Glomerular endothelial cell (primary cell): ENCODE data around the gene LMF2. TPM values are rescaled to one million over a fixed set of nuclear protein-coding genes. Genes with fewer than 3 reads are reported as not detected.
A peak's percentile ranks its signal among the peaks of the same experiment; 100 is the strongest.

Experiments
- DNase-seq: peaks from one replicate; pipeline ENCODE4 v3.0.0-alpha.2; 2011; ENCODE audit warnings: low read depth, low spot score; ENCODE audit errors: extremely low read depth
- total RNA-seq: library from RNA; depleted of rRNA; stranded (reverse); fragments of >200 nt; gene quantifications from 2 replicates; pipeline ENCODE4 v1.2.3, GENCODE V29; 2015

The LMF2 gene
- total RNA-seq, 1 donor from 2014 or later, result 93.8 TPM

- no peak for DNase-seq
Measured at GRCh38 chr22:50505276-50505775, 2.2 kb downstream of the LMF2 start.

- no peak for DNase-seq
Measured at GRCh38 chr22:50504369-50505211, 2.9 kb downstream of the LMF2 start.

DNA sequence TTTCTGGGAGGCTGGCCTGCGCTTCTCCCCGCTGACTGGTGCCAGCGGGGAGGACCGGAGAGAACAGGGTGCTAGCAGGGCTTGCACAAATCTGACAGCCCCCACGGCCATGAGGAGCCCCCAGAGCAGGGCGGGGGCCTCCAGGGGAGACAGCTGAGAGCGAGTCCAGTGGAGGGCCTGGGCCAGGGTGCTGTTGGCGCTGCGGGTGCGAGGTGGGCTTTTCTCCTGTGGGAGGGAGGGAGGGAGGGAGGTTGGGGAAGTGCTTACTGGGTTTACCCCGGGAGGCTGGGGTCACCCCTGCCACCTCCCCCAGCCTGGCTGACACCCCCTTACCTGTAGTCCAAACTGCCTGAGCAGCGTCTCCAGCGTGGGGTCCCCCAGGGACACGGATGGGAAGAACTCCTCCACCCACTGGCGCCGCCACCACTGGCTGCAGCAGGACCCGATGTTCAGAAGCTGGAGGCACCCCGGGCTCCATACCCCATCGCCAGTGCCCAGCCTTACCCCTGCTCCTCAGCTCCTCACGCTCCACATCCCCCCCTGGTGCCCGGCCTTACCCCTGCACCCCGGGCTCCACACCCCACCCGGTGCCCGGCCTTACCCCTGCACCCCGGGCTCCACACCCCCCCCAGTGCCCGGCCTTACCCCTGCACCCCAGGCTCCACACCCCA lies 3.9 kb downstream of the LMF2 start:
- DNase-seq, result no peak

DNA sequence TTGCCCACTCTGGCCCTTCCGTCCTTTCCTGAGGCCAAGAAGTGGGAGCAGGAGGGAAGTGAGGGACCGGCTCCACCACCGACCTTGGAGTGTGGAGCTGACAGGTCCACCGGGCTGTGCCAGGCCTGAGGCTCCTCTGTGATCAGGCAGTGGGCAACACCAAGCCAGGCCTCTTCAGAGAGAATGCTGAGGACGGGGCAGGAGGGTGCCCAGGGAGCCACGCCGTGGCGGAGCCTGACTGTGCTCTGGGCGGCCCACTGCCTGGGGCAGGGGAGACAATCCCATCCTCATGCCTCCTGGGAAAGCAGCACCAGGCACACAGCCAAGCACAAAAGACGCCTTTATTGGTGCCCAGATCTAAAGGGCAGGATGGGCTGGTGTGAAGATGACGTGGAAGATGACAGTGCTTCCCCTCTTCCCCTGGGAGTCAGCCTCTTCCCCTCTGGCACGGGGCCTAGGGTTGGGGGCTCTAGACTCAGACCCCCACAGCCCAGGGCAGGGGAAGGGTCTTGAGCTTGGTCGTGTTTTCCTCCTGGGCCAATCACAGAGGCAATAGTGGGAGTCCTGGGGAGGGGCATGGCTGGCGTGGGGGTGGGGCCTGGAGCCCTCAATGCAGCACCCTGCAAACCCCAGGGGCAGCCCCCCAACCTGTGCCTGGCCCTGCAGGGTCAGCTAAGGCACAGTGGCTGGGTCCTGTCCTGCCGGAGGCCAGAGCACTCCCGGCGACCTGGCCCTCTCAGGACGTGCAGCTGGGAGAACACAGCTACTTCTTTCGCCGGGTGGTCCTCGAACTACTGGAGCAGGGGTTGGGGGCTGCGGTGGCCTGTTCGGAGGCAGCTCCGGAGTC lies 4.7 kb downstream of the LMF2 start:
- DNase-seq, result no peak

- DNase-seq, result no peak
Measured at GRCh38 chr22:50502096-50502495, 5.4 kb downstream of the LMF2 start.

- no peak for DNase-seq
Measured at GRCh38 chr22:50500452-50500851, 7.0 kb downstream of the LMF2 start.

DNA sequence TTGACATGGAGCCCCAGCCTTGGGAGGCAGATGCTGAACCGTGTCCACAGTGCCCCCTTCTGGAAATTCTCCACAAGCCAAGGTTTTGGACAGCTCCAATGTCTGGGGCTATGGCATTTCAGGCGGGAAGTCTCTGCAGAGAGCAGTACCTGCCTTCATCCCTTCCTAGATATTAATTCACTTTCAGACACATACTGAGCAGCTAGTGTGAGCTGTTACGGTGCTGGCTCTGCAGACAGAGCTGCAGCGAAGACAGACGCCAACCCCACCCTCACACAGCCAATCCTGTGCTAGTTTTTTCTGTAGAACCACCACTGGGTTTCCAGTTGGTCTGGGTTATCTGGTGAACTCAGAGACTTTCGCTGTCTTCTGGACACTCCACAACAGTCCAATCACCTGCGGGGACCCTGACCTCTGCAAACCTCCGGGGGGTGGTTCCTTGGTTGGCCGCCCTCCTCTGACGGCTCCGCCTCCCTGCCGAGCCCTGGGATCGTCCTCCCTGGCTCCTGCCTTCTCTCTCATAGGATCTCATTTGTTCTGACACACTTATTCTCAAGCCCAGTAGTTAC lies 9.1 kb downstream of the LMF2 start:
- peak; percentile 34 for DNase-seq

DNA sequence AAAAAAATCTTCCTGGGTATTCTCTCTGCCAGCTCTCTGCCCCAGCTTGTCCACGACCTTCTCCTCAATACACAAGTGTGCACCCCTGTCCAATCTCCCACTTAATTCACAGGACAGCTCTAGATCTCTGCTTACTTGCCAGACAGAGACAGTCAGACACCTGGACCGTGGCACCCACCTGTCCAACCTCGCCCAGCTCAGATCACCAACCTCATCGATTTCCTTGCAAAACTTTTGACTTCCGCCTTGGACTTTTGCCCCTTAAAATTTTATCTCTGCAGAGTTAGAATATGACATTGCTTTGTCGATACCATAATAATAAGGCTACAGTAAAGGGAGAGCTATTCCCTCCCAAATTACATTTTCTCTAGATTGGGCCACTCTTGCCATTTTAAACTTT lies 10.4 kb downstream of the LMF2 start:
- DNase-seq, result no peak

DNA sequence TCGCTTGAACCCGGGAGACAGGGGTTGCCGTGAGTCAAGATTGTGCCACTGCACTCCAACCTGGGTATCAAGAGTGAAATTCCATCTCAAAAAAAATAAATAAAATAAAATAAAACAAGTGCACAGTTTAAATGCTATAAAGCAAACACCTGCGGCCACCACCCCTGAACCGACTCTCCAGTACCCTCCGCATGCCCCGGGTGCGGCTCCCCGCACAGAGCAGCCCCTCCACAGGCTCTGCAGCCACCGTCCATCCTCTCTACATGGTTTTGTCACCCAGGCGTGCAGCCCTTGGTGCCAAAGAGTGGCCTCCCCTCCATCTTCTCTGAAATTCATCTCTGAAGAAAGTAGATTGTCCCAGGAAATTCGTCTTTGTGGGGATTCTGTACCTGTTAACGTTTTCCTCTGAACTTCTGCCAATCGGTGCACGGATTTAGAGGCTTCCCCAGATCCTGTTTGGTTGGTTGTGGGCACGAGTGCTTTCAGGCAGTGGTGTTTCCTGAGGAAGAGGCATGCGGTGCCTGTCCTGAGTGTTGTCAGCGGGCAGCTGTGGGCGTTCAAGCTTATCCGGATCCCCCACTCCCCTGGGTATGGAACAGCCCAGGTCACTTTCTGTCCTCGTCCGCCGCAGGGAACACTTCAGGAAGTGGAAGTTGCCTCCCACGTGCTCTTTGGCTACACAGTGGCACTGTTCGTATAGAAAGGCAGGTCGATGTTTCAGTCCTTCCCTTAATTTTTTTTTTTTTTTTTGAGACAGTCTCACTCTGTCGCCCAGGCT lies 16.8 kb downstream of the LMF2 start:
- no peak for DNase-seq

GRCh38 chr22:50489363-50490243 lies 17.9 kb downstream of the LMF2 start:
- no peak for DNase-seq

GRCh38 chr22:50488886-50489285 lies 18.6 kb downstream of the LMF2 start:
- no peak for DNase-seq

- DNase-seq, result no peak
Measured at GRCh38 chr22:50488006-50488677, 19.4 kb downstream of the LMF2 start.

DNA sequence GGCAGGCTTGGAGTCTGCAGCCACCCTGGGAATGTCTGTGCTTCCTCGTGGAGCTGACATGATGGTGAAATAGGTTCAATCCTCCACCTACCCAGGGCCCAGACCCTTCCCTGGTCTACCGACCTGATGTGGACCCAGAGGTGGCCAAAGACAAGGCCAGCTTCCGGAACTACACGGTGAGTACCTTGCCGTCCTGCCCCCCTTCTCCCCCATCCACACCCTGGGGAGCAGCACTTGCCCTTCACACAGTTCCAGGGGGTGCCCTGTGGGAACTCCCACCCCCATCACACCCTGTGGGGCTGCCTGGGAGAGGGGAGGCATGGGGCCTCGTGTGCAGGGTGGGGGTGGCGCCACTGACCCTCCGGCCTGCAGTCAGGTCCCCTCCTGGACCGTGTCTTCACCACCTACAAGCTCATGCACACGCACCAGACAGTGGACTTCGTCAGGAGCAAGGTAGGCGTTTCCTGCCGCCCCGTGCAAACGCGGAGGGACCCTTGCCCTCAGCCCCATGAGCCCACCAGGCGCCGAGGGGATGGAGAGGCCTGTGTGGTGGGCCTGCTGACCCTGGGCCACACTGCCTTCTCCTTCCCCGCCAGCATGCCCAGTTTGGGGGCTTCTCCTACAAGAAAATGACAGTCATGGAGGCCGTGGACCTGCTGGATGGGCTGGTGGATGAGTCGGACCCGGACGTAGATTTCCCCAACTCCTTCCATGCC lies 20.1 kb downstream of the LMF2 start:
- no peak for DNase-seq

GRCh38 chr22:50486561-50487289 lies 20.8 kb downstream of the LMF2 start, which contains the start of gene MIOX:
Gene MIOX (plus strand): TSS chr22:50486859. CDS start chr22:50486898, 39 bp downstream.
- DNase-seq, result no peak

DNA sequence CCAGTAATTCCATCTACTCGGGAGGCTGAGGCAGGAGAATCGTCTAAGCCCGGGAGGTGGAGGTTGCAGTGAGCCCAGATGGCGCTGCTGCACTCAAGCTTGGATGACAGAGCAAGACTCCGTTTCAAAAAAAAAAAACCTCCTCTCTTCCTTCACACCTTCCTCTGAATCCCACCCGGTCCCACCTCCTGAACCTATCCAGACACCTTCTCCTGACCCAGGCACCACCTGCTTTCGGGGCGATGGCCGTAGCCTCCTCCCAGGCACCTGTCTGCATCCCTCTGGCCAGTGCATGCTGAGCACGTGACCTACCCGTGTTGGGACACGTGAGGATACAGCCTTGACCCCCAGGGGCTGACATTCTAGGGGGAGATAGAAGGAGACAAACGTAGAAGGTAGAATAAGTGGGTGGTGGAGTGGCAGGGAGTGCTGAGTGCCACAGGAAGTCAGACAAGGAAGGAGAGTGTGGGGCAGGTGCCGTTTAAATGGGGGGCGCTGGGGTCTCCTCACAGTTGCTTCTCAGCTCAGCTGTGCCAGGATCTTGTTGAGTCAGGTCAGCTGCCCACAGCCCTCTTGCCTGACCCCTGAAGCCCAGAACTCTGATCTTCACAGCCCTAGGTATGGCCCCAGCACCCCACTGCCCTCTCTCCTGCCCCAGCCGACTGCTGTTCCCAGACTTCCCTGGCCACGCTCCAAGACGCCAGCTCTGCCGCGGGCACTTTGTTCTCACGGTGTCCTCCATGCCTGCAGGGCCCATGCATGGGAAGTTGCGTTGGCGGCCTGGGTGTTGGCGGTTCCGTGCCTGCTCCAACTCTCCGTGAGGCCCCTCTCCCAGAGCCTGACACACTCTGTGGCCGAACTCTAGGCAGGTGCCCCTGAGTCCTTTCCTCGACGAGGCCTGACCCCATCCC lies 22.0 kb downstream of the LMF2 start:
- DNase-seq, result no peak
